ENCODE results near the gene WASHC3.
A peak's percentile ranks its signal among the peaks of the same experiment; 100 is the strongest.
"Not testable (repeated sequence)": the region's sequence is repeated elsewhere in the genome, so short reads cannot be mapped to it uniquely, and the experiment has no call there.

WASHC3 gene

GRCh38 chr12:102061560-102062418, at the start of gene WASHC3:
WASHC3 (minus strand) TSS chr12:102061991; CDS start chr12:102061962, 29 bp downstream.
- DNase-seq (ENCODE audit: extremely low spot score, insufficient read length, low read depth) (peak; percentile 79), FAIRE-seq (peak; percentile 96)

GRCh38 chr12:102110782-102111181, 49.0 kb upstream of the WASHC3 start:
- DNase-seq (ENCODE audit: extremely low spot score, insufficient read length, low read depth) (no peak), FAIRE-seq (no peak)

GRCh38 chr12:102107970-102108369, 46.2 kb upstream of the WASHC3 start:
- no peak for DNase-seq (ENCODE audit: extremely low spot score, insufficient read length, low read depth)
- FAIRE-seq, result no peak

- no peak for DNase-seq (ENCODE audit: extremely low spot score, insufficient read length, low read depth)
- no peak for FAIRE-seq
Measured at GRCh38 chr12:102106905-102107304, 45.1 kb upstream of the WASHC3 start.

DNA sequence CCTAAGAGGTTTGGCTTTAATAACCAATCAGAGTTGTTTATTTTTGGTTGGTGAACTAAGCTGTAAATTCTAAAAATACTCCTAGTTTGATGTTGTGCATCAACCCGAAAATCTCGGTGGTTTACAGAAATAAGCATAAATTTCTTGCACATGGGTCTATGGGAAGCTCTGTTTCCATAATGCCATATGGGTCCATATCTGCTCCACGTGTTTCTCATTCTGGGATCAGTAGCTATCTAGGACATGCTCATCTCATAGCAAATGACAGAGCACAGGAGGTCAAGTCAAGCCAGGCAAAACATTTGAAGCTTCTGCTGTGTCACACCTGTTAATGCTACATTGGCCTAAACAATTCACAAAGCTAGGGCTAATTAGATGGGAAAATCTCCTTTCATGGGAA, 35.1 kb upstream of the WASHC3 start:
- FAIRE-seq, result peak; percentile 47

GRCh38 chr12:102095677-102096263, 34.0 kb upstream of the WASHC3 start:
- FAIRE-seq (peak; percentile 65), DNase-seq (ENCODE audit: extremely low spot score, insufficient read length, low read depth) (no peak)

More for the DNA sequence above, 35.1 kb upstream of the WASHC3 start:
- no peak for DNase-seq (ENCODE audit: extremely low spot score, insufficient read length, low read depth)

GRCh38 chr12:102093319-102093718, 31.5 kb upstream of the WASHC3 start:
- DNase-seq (ENCODE audit: extremely low spot score, insufficient read length, low read depth) (no peak), FAIRE-seq (no peak)

- DNase-seq (ENCODE audit: extremely low spot score, insufficient read length, low read depth); FAIRE-seq: not testable (repeated sequence)
Measured at GRCh38 chr12:102089228-102089835, 27.5 kb upstream of the WASHC3 start.

DNA sequence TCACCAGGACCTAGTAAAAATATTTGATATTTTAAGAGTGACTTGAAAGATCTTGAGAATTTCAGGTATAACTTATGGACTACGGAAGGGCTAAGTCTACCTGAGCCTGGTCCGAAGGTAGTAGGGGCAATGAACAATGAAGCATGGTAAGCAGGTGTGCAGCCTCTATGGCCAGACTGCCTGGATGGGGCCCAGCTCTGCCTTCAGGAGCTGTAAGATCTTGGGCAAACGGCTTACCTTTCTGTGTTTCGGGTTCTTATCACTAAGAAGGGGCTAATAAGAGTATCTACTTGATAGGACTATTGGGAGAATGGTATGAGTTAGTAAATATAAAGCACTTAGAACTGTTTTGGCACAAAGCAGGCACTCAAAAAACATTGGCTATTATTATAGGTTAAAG, 19.1 kb upstream of the WASHC3 start:
- FAIRE-seq, result no peak

DNA sequence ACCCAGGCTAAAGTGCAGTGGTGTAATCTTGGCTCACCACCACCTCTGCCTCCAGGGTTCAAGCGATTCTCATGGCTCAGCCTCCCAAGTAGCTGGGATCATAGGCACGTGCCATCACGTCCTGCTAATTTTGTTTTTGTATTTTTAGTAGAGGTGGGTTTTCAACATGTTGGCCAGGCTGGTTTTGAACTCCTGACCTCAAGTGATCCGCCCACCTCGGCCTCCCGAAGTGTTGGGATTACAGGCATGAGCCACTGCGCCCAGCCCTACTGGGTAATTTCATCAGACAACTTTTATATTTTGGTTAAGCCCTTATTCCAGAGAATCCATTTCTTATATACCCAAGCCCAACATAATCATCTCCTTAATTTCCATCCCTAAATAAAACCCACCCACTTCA, 10.3 kb upstream of the WASHC3 start:
- DNase-seq (ENCODE audit: extremely low spot score, insufficient read length, low read depth); FAIRE-seq: not testable (repeated sequence)

More for the DNA sequence above, 19.1 kb upstream of the WASHC3 start:
- no peak for DNase-seq (ENCODE audit: extremely low spot score, insufficient read length, low read depth)

DNA sequence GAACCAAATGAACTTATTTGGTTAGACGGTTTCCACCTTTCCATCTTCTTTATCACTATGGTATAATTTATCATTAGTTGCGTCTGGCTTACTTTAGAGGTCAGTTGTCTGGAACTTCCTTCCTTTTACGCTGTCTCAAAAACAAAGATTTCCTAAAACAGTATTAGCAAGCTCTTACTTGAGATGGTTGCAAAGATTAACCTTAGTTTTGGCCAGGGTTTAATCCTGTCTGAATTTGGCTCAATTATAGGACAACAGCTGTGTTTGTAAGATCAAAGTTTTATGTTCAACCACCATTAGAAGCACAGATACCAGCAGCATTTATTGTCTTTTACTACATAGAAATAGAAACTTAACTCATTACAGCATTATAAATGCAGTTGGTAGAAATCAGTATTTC, 7.9 kb upstream of the WASHC3 start:
- FAIRE-seq, result no peak
- DNase-seq (ENCODE audit: extremely low spot score, insufficient read length, low read depth), result no peak

- FAIRE-seq (no peak), DNase-seq (ENCODE audit: extremely low spot score, insufficient read length, low read depth) (no peak)
Measured at GRCh38 chr12:102067574-102068258, 5.9 kb upstream of the WASHC3 start.

DNA sequence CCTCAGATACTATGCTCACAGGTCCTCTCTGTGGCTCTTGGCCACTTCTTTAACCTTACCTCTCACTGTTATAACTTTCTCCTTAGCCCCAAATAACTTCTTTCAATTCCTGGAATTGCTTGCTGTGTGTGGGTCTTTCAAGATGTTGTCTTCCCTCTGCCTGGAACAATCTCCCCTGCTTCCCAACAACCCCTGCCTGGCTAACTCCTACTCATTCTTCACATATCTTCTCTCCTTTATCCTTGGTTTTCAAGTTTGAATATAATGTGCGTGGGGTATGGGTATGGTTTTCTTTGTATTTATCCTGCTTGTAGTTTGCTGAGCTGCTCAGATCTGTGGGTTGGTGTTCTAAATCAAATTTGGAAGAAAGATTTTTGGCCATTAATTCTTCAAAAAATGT, 2.7 kb upstream of the WASHC3 start:
- DNase-seq (ENCODE audit: extremely low spot score, insufficient read length, low read depth) (no peak), FAIRE-seq (no peak)

- FAIRE-seq (no peak), DNase-seq (ENCODE audit: extremely low spot score, insufficient read length, low read depth) (no peak)
Measured at GRCh38 chr12:102063069-102063468, 1.3 kb upstream of the WASHC3 start.

GRCh38 chr12:102062419-102062806, 622 bp upstream of the WASHC3 start:
- FAIRE-seq (no peak), DNase-seq (ENCODE audit: extremely low spot score, insufficient read length, low read depth) (no peak)

- no peak for DNase-seq (ENCODE audit: extremely low spot score, insufficient read length, low read depth)
- peak; percentile 75 for FAIRE-seq
Measured at GRCh38 chr12:102061096-102061559, 663 bp downstream of the WASHC3 start.

- FAIRE-seq (no peak), DNase-seq (ENCODE audit: extremely low spot score, insufficient read length, low read depth) (no peak)
Measured at GRCh38 chr12:102059343-102059742, 2.4 kb downstream of the WASHC3 start.

GRCh38 chr12:102054345-102054744, 7.4 kb downstream of the WASHC3 start:
- FAIRE-seq (no peak), DNase-seq (ENCODE audit: extremely low spot score, insufficient read length, low read depth) (no peak)

- DNase-seq (ENCODE audit: extremely low spot score, insufficient read length, low read depth) (no peak), FAIRE-seq (no peak)
Measured at GRCh38 chr12:102053062-102053349, 8.8 kb downstream of the WASHC3 start.

DNA sequence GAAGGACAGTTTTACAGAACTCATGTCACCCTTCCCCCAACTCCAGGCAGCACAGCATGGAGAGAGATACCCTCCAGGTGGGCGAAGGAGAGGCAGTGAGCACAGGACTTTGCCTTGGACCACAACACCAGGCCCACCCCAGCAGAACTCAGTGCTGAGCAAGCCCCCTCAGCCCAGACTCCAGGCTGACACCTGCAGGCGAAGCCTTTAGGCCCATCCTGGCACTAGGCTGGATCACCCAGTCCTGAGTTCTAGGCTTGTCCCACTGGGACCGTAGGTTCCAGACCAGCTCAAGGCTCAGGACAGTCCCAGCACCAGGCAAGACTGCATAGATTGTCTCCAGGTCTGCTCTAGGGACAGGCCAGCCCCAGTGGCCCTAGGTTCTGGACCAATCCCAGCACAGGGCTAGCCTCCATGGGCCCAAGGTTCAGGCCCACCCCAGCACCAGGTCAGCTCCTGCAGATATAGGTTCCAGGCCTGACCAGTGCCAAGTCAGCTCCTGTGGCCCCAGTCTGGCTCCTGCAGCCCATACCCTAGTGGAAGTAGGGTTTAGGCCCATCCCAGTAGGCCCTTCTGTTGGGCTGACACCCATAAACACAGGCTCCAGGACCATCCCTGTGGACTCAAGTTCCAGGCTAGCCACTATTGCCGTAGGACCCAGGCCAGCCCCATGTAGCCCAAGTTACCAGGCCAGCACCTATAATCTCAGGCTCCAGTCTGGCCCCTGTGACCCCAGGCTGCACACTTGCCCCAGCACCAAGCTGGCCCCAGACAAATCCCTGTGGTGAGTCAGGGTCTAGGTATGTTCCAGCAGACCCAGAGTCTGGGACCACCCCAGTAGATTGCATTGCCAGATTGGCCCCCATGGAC, 9.4 kb downstream of the WASHC3 start:
- DNase-seq (ENCODE audit: extremely low spot score, insufficient read length, low read depth) (no peak), FAIRE-seq (no peak)
